Measurements from ENCODE around the gene LRFN4. TPM values are rescaled to one million over a fixed set of nuclear protein-coding genes. Genes with fewer than 3 reads are reported as not detected.

The LRFN4 gene
- total RNA-seq, 1 experiment from 2014 or later, result 56.7 TPM

- BruUV-seq (replicated peaks), result no TSS peak
- no peak for TF ChIP-seq POLR2AphosphoS5 (IDR thresholded peaks at IDR 0.05; ENCODE audit: low read depth, low read length)
- TF ChIP-seq SIN3A (IDR thresholded peaks at IDR 0.05; ENCODE audit: borderline replicate concordance, insufficient read depth, low read depth, low read length), result no peak
- no peak for TF ChIP-seq REST (IDR thresholded peaks at IDR 0.05; ENCODE audit: insufficient read depth in 1 of 2, low read depth in 2 of 2, low read length in 1 of 2)
- no peak for TF ChIP-seq CTCF (IDR thresholded peaks at IDR 0.05)
- no peak for TF ChIP-seq TCF7L2 (IDR thresholded peaks at IDR 0.05; ENCODE audit: low read depth, low read length)
- Histone ChIP-seq H3K4me3 (ENCODE audit: low read depth in 2 of 2, low read length in 2 of 2) (no peak overlapping the region), H3K27ac (ENCODE audit: low read length) (no peak overlapping the region), H3K27me3 (ENCODE audit: control insufficient read depth, insufficient read depth, low read length) (no peaks in the 10 kb centered on the region), H3K36me3 (ENCODE audit: control insufficient read depth, insufficient read depth, low read length) (peaks cover 7% of the 10 kb centered on the region; the same call in 1 of the 2 replicates), H3K9me3 (ENCODE audit: control insufficient read depth, insufficient read depth, low read depth, low read length) (no peaks in the 10 kb centered on the region), H3K4me1 (ENCODE audit: control insufficient read depth, insufficient read depth, low read length) (peaks cover 24% of the 10 kb centered on the region)
- no peak for DNase-seq (ENCODE audit: low read depth, low spot score)
- ATAC-seq, result no peak
- ChIA-PET CTCF (no interaction called here), POLR2A (interaction anchor here (0.6 to 0.7 kb wide), 3 partner anchors 14 to 157 kb away, joined by 7 to 14 read pairs (median 10); no protein-coding TSS in a partner anchor)
- intact Hi-C loops (cut with micrococcal nuclease; ENCODE audit: unreplicated experiment), result no loop called here
- in situ Hi-C loops (cut with HindIII; ENCODE audit: low pct_unique_long_range_greater_than_20kb, low sequenced_read_pairs), result no loop called here
Observed at GRCh38 chr11:66840317-66841091, 16.4 kb upstream of the LRFN4 start.

- Histone ChIP-seq H3K36me3 (ENCODE audit: control insufficient read depth, insufficient read depth, low read length) (peaks cover 7% of the 10 kb centered on the region; the same call in 1 of the 2 replicates), H3K27me3 (ENCODE audit: control insufficient read depth, insufficient read depth, low read length) (no peaks in the 10 kb centered on the region), H3K4me3 (ENCODE audit: low read depth in 2 of 2, low read length in 2 of 2) (peak overlapping the region; percentile 82 to 99), H3K4me1 (ENCODE audit: control insufficient read depth, insufficient read depth, low read length) (peaks cover 33% of the 10 kb centered on the region), H3K9me3 (ENCODE audit: control insufficient read depth, insufficient read depth, low read depth, low read length) (no peaks in the 10 kb centered on the region), H3K27ac (ENCODE audit: low read length) (peak overlapping the region; percentile 95)
- TF ChIP-seq REST (IDR thresholded peaks at IDR 0.05; ENCODE audit: insufficient read depth in 1 of 2, low read depth in 2 of 2, low read length in 1 of 2), result no peak
- TF ChIP-seq POLR2AphosphoS5 (IDR thresholded peaks at IDR 0.05; ENCODE audit: low read depth, low read length), result no peak
- no peak for TF ChIP-seq TCF7L2 (IDR thresholded peaks at IDR 0.05; ENCODE audit: low read depth, low read length)
- no peak for TF ChIP-seq SIN3A (IDR thresholded peaks at IDR 0.05; ENCODE audit: borderline replicate concordance, insufficient read depth, low read depth, low read length)
- TF ChIP-seq CTCF (IDR thresholded peaks at IDR 0.05), result no peak
- no peak for DNase-seq (ENCODE audit: low read depth, low spot score)
- intact Hi-C loops (cut with micrococcal nuclease; ENCODE audit: unreplicated experiment) (no loop called here), in situ Hi-C loops (cut with HindIII; ENCODE audit: low pct_unique_long_range_greater_than_20kb, low sequenced_read_pairs) (no loop called here)
- BruUV-seq (replicated peaks), result no TSS peak
- ATAC-seq, result no peak
- POLR2A ChIA-PET, result interaction anchor here (0.5 kb wide), 1 partner anchor 9 kb away, joined by 11 read pairs; no protein-coding TSS in a partner anchor
- CTCF ChIA-PET, result no interaction called here
Observed at GRCh38 chr11:66841861-66842260, 15.0 kb upstream of the LRFN4 start.
